ENCODE data around the gene CST8.
"Not testable (repeated sequence)": the region's sequence is repeated elsewhere in the genome, so short reads cannot be mapped to it uniquely, and the experiment has no call there.

CST8 gene, protein sequence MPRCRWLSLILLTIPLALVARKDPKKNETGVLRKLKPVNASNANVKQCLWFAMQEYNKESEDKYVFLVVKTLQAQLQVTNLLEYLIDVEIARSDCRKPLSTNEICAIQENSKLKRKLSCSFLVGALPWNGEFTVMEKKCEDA
- 0 reads per million in 4 donors for total RNA-seq

GRCh38 chr20:23490817-23491216 is at the start of gene CST8:
TSS of gene CST8 (plus strand) at chr20:23491117. CDS start at chr20:23491668, 551 bp downstream.
- no peak for DNase-seq

- DNase-seq: peak in 4 of 5 donors; percentile 20 to 49 (median 39)
Observed at GRCh38 chr20:23441850-23442313, 49.0 kb upstream of the CST8 start.

DNA sequence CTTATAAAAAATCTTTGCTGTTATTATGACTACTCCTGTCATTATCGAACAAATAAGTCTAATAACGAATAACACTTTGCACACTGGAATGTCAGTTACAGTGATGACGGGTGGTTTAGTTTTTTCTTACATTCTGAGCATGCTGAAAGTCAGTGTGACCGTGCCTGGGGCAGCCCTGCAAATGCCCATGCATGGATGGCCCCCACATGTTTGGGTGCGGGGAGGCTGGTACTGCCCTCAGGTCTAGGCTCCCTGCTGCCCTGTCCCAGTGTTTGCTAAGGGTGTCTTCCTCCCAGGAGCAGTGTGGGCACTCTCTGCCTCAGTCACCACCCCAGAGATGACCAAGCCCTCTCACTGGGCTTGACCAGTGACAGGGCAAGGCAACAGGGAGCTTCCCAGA is 48.5 kb upstream of the CST8 start:
- DNase-seq: no peak

- no peak for DNase-seq
Observed at GRCh38 chr20:23444859-23445258, 46.1 kb upstream of the CST8 start.

DNA sequence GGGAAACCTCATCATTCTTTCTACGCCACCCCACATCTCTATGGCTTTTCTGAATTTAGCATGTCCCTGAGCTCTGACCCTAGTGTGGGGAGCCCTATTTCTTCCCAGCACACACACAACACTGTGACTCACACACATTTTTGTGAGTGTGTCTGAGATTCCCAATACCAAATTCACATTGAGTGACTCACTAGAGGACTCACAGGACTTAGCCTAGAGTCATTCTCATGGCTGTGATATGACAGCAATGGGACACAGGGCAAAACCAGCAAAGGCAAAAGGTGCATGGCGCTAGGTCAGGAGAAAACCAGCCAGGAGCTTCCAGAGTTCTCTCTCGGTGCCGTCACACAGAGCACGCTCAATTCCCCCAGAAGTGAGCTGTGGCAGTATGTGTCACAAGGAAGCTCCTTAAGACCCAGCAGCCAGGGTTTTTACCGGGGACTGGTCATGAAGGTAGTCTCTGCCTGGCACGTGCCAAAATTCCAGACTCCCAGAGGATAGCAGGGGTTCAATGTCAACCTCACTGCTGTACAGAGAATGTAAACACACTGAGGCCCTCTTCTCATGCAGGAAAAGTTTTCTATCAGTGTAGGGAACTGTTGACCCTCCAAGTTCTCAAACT is 45.2 kb upstream of the CST8 start:
- DNase-seq: no peak

GRCh38 chr20:23446505-23446904 is 44.4 kb upstream of the CST8 start:
- peak in 1 of 5 donors; percentile 27 for DNase-seq

- DNase-seq: no peak
Observed at GRCh38 chr20:23448167-23448566, 42.8 kb upstream of the CST8 start.

- DNase-seq: no peak
Observed at GRCh38 chr20:23449421-23449820, 41.5 kb upstream of the CST8 start.

DNA sequence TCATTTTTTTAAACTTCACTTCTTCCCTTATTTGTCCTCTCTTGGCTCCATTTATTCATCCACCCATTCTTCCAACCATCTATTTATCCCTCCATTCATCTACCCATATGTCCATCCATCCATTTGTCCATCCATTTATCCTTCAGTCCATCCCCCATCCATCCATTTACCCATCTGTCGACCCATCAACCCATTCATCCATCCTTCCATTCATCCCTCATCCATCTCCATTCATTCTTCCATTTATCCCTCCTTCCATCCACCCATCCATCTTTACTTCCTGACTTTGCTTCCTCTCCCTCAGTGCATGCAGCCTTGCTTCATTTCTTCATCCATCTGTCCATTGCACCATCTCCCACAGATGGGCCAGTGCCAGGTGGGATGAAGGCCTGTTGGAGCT is 40.0 kb upstream of the CST8 start:
- no peak for DNase-seq

- DNase-seq: no peak
Observed at GRCh38 chr20:23451956-23452487, 38.9 kb upstream of the CST8 start.

- no peak for DNase-seq
Observed at GRCh38 chr20:23452776-23453175, 38.1 kb upstream of the CST8 start, which contains the start of gene CST11. TSS of gene CST11 (minus strand) at chr20:23452876. CDS start at chr20:23452811, 65 bp downstream.

GRCh38 chr20:23453549-23454543 is 37.1 kb upstream of the CST8 start:
- no peak for DNase-seq

DNA sequence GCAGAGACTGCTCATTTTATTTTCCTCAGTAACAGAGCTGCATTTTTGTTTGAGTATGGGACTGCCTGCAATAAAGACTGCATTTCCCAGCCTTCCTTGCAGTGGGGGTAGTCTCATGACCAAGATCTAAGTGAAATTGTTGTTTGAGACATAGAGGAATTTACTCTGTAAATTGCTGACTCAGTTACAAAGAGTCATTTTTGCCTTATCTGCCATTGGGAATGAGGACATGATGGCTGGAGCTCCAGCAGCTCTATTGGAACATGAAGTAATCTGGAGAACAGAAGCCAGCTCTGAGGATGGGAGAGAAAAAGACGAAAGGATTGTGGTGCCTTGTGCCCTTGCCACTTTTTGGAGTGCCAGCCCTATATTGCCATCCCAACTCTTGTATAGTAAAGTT is 36.1 kb upstream of the CST8 start:
- DNase-seq: no peak

DNA sequence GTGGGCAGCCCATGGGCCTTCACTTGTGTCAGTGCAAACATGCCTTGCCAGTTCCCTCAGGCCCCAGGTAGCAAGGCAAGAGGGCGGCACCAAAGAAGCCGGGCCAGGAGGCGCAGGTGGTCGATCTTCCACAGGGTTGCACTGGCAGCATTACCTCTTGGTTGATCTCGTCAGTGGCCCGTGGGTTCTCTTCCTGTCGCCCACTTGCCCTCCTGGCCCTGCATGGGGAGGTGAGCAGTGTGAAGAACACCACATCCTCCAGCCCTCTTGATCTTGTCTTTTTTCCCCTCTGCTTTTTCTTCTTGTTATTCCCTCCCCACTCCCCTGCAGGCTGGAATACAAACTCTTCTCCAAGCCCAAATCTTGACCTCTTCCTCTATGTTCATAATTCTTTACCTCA is 35.3 kb upstream of the CST8 start:
- no peak for DNase-seq

- DNase-seq: no peak
Observed at GRCh38 chr20:23456409-23456808, 34.5 kb upstream of the CST8 start.

GRCh38 chr20:23456873-23457272 is 34.0 kb upstream of the CST8 start:
- DNase-seq: no peak

DNA sequence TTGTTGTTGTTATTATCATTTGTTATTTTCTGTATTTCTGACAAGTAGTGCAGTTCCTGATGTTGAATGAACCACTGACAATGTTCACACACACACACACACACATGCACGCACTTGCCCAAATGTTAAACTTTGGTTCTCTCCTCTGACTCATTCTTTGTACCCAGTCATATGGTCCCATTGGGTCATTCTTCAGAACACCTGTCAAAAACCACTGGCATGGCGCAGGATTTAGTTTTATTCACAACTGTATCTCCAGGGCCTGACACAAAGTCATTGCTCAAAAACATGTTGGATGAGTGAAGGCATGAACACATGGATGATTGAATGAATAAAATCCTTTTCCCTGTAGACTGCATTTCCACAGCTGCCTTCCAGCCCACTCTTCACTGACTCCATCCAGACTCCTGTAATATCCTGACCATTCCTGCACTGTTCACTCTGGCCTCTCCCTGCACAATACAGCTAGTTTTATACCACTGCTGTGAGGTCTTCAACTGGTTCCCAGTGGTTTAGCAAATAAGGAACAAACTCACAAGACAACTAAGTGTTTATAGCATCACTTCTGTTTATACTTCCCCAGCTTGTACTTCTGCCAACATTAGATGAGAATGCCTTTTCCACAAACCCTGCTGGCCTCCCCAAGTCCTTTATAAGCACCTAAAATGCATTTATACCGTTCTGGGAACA is 31.3 kb upstream of the CST8 start:
- DNase-seq: no peak

DNA sequence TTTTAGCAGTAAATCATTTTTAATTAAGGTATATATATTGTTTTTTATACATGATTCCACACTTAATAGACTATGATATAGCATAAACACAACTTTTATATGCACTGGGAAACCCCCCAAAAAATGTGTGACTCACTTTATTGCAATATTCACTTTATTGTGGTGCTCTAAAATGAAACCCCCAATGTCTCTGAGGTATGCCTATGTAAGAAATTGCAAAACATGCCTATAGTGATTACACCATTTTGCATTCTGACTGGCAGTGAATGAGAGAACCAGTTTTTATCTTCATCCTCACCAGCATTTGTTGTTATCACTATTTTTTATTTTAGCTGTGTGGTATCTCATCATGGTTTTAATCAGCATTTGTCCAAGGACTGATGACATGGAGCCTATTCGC is 29.7 kb upstream of the CST8 start:
- DNase-seq: no peak

DNA sequence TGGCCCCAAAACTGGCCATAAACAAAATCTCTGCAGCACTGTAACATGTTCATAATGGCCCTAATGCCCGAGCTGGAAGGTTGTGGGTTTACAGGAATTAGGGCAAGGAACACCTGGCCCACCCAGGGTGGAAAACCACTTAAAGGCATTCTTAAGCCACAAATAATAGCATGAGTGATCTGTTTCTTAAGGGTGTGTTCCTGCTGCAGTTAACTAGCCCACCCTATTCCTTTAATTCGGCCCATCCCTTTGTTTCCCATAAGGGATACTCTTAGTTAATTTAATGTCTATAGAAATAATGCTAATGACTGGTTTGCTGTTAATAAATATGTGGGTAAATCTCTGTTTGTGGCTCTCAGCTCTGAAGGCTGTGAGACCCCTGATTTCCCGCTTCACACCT is 24.0 kb upstream of the CST8 start:
- not testable (repeated sequence) for DNase-seq

- not testable (repeated sequence) for DNase-seq
Observed at GRCh38 chr20:23472306-23472705, 18.6 kb upstream of the CST8 start.

DNA sequence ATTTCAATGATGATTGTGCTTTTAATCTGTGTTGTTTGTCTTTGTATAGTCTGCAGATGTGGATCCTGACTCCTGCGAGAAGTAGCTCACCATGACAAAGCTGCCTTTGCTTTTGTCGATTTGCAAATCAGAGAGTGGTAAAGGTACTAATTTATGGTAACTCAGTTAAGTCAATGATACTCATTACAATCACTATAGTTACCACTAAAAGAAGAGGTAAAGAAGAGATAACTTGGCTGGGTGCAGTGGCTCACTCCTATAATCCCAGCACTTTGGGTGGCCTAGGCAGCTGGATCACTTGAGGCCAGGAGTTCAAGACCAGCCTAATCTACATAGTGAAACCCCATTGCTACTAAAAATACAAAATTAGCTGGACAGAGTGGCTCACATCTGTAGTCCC is 17.6 kb upstream of the CST8 start:
- DNase-seq: not testable (repeated sequence)

GRCh38 chr20:23475395-23475794 is 15.5 kb upstream of the CST8 start:
- no peak for DNase-seq

All from T-helper 1 cell (primary cell).